Measurements from ENCODE around the gene LPCAT3. TPM values are rescaled to one million over a fixed set of nuclear protein-coding genes. Genes with fewer than 3 reads are reported as not detected.

LPCAT3 gene
- total RNA-seq, 1 experiment from 2014 or later = 102 TPM

DNA sequence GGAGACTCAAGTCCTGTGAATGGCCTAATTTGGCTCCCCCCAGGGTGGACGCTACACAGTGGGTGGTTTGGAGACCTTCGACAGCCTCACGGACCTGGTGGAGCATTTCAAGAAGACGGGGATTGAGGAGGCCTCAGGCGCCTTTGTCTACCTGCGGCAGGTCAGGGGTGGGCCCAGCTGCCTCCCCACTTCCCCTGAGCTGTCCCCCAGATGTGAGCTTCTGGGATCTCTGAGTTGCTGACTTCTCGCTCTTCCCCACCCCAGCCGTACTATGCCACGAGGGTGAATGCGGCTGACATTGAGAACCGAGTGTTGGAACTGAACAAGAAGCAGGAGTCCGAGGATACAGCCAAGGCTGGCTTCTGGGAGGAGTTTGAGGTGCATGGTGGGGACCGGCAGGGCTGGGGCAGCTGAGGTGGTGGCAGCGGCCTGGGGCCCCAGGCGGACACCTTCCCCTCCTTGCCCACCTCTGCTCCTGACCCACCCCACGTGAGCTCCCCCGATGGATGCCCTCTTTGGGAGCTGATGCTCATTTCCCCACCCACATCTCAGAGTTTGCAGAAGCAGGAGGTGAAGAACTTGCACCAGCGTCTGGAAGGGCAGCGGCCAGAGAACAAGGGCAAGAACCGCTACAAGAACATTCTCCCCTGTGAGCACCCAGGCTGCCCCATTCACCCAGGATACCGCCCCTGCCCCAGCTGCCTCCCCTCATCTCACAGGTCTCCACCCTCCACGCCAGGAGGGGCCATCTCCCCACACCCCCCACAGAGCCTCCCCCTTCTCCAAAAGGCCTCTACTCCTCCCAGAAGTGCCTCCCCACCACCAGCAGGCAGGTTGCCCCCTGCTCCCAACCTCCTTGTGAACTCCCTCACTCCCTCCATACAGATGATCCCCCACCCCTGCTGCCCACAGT is 62.9 kb downstream of the LPCAT3 start:
- Histone ChIP-seq H3K4me3 (no peak overlapping the region), H3K27me3 (ENCODE audit: insufficient read depth, low read depth) (no peaks in the 10 kb centered on the region), H3K4me1 (replicated peaks; ENCODE audit: insufficient read depth) (peaks cover 6% of the 10 kb centered on the region), H3K9me2 (ENCODE audit: insufficient read depth) (no peaks in the 10 kb centered on the region), H3K27ac (no peak overlapping the region), H3K36me3 (ENCODE audit: low read depth) (no peaks in the 10 kb centered on the region), H3F3A (ENCODE audit: insufficient read depth, low read depth) (peaks cover 2% of the 10 kb centered on the region; the same call in 1 of the 2 replicates), H4K20me1 (ENCODE audit: insufficient read depth) (no peaks in the 10 kb centered on the region), H3K4me2 (no peak overlapping the region), H3K79me2 (ENCODE audit: low read depth) (no peaks in the 10 kb centered on the region), H2AFZ (no peak overlapping the region), H3K9me3 (ENCODE audit: insufficient read depth, low read depth) (no peaks in the 10 kb centered on the region)
- POLR2A ChIA-PET (ENCODE audit: unreplicated experiment) = no interaction called here
- DNase-seq = no peak
- CTCF ChIA-PET = no interaction called here
- BruUV-seq (replicated peaks) = no TSS peak
- TF ChIP-seq EZH2 (IDR thresholded peaks at IDR 0.05; ENCODE audit: low read depth) = no peak
- TF ChIP-seq, protein P1, sequence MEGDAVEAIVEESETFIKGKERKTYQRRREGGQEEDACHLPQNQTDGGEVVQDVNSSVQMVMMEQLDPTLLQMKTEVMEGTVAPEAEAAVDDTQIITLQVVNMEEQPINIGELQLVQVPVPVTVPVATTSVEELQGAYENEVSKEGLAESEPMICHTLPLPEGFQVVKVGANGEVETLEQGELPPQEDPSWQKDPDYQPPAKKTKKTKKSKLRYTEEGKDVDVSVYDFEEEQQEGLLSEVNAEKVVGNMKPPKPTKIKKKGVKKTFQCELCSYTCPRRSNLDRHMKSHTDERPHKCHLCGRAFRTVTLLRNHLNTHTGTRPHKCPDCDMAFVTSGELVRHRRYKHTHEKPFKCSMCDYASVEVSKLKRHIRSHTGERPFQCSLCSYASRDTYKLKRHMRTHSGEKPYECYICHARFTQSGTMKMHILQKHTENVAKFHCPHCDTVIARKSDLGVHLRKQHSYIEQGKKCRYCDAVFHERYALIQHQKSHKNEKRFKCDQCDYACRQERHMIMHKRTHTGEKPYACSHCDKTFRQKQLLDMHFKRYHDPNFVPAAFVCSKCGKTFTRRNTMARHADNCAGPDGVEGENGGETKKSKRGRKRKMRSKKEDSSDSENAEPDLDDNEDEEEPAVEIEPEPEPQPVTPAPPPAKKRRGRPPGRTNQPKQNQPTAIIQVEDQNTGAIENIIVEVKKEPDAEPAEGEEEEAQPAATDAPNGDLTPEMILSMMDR (conservative IDR thresholded peaks at IDR 0.05) = no peak
- intact Hi-C loops (cut with micrococcal nuclease; ENCODE audit: unreplicated experiment) = no loop called here

DNA sequence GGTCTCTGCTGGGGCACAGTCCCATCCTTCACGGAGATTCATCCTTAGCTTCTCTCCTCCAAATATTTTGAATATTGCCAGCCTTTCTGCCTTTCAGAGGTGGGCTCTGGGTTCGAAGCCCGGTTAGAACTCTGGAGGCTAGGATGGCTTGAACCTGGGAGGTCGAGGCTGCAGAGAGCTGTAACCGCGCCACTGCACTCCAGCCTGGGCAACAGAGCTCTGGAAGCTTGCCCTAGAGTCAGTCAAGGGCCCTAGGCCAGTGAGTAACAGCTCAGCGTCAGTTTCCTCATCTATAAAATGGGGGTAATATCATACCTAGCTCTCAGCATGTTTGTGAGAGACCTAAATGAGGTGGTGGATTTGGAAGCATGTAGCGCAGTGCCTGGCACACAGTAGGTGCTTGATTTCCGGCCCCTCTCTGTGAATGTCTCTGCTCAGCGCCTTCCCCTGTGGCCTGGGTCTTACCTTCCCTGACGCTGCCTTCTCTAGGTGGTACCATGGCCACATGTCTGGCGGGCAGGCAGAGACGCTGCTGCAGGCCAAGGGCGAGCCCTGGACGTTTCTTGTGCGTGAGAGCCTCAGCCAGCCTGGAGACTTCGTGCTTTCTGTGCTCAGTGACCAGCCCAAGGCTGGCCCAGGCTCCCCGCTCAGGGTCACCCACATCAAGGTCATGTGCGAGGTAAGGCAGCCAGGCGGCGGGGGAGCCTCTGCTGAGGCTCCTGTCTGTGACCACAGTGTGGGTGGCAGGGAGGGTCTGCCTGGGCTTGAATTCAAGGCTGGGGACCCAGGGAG is 63.8 kb downstream of the LPCAT3 start:
- intact Hi-C loops (cut with micrococcal nuclease; ENCODE audit: unreplicated experiment) = no loop called here
- CTCF ChIA-PET = no interaction called here
- TF ChIP-seq EZH2 (IDR thresholded peaks at IDR 0.05; ENCODE audit: low read depth) = no peak
- TF ChIP-seq, protein P1 (conservative IDR thresholded peaks at IDR 0.05) = no peak
- no peaks in the 10 kb centered on the region for H3F3A ChIP-seq (ENCODE audit: insufficient read depth, low read depth)
- no peaks in the 10 kb centered on the region for H3K79me2 ChIP-seq (ENCODE audit: low read depth)
- no peaks in the 10 kb centered on the region for H3K4me1 ChIP-seq (replicated peaks; ENCODE audit: insufficient read depth)
- H4K20me1 ChIP-seq (ENCODE audit: insufficient read depth) = no peaks in the 10 kb centered on the region
- POLR2A ChIA-PET (ENCODE audit: unreplicated experiment) = no interaction called here
- H3K27me3 ChIP-seq (ENCODE audit: insufficient read depth, low read depth) = no peaks in the 10 kb centered on the region
- no peaks in the 10 kb centered on the region for H3K36me3 ChIP-seq (ENCODE audit: low read depth)
- H3K4me2 ChIP-seq = no peak overlapping the region
- DNase-seq = no peak
- H2AFZ ChIP-seq = no peak overlapping the region
- no peak overlapping the region for H3K27ac ChIP-seq
- no peaks in the 10 kb centered on the region for H3K9me3 ChIP-seq (ENCODE audit: insufficient read depth, low read depth)
- H3K9me2 ChIP-seq (ENCODE audit: insufficient read depth) = no peaks in the 10 kb centered on the region
- H3K4me3 ChIP-seq = no peak overlapping the region
- BruUV-seq (replicated peaks) = no TSS peak

DNA sequence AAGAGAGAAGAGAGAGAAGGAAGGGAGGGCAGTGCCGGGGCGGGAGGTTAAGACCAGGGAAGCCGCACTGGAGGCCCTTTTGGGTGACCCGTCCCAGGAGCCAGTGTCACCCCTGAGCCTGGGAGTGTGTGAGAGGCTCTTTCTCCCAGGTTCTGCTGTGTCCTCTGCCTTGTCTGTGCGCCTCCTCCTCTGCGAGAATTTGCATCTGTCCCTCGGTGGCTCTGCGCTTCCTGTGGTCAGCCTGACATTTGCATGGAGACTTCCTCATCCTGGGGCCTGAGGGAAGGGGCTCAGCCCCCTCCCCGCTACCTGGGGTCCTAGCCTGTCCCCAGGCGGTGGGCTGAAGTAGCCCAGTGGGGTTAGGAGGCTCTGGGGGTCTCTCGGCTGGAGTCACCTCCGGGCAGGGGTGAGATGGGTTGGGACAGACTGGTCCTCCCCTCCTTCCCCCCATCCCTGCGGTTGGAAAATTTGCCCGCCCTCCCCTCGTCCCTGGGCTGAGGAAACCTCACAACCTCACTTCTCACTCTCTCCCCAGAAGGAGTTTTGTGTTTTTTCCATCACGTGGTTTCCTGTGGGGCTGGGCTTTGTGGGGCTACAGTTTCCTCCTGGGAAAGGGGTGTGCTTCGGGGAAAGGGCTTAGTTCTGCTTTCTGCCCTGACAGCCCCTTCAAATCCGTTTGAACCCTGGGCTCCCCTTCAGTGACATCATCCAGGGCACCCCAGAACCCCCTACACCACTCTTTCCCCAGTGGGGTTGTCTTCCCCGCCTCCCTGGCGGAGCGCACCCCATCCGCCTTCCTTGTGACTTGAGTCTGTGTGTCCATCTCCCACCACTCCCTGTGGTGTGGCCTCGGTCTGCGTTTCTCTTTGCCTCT is 64.6 kb downstream of the LPCAT3 start:
- Histone ChIP-seq H3K79me2 (ENCODE audit: low read depth) (no peaks in the 10 kb centered on the region), H3K9me2 (ENCODE audit: insufficient read depth) (no peaks in the 10 kb centered on the region), H3K27me3 (ENCODE audit: insufficient read depth, low read depth) (no peaks in the 10 kb centered on the region), H2AFZ (no peak overlapping the region), H3K4me2 (no peak overlapping the region), H3K9me3 (ENCODE audit: insufficient read depth, low read depth) (no peaks in the 10 kb centered on the region), H3K27ac (no peak overlapping the region), H3K36me3 (ENCODE audit: low read depth) (no peaks in the 10 kb centered on the region), H3F3A (ENCODE audit: insufficient read depth, low read depth) (0 out of 2 replicates have a peak, but pooled peaks cover 5% of the 10 kb centered on the region), H3K4me1 (replicated peaks; ENCODE audit: insufficient read depth) (no peaks in the 10 kb centered on the region), H4K20me1 (ENCODE audit: insufficient read depth) (no peaks in the 10 kb centered on the region), H3K4me3 (no peak overlapping the region)
- TF ChIP-seq, protein P1 (conservative IDR thresholded peaks at IDR 0.05) = no peak
- TF ChIP-seq EZH2 (IDR thresholded peaks at IDR 0.05; ENCODE audit: low read depth) = no peak
- intact Hi-C loops (cut with micrococcal nuclease; ENCODE audit: unreplicated experiment) = no loop called here
- CTCF ChIA-PET = no interaction called here
- BruUV-seq (replicated peaks) = no TSS peak
- POLR2A ChIA-PET (ENCODE audit: unreplicated experiment) = no interaction called here
- no peak for DNase-seq
